Trophoblast cell (in vitro differentiated cells and primary cell): ENCODE measurements around the gene WDR74. TPM values are rescaled to one million over a fixed set of nuclear protein-coding genes. Genes with fewer than 3 reads are reported as not detected.
A peak's percentile ranks its signal among the peaks of the same experiment; 100 is the strongest.

Source experiments
- DNase-seq, 2 donors: peaks; one replicate each; pipeline ENCODE4 v3.0.0-alpha.2; 2016
- H2AFZ ChIP-seq: 2 replicates; pipeline ENCODE4 v1.6.1; 2013; ENCODE audit warnings: low read length, moderate library complexity, mild to moderate bottlenecking; ENCODE audit not compliant: insufficient read depth, poor library complexity
- H2AK5ac ChIP-seq: 2 replicates; pipeline ENCODE4 v1.6.1; 2013; ENCODE audit warnings: mild to moderate bottlenecking, low read length
- H2BK120ac ChIP-seq: 2 replicates; pipeline ENCODE4 v1.6.1; 2013; ENCODE audit warnings: low read length, mild to moderate bottlenecking, moderate library complexity; ENCODE audit not compliant: insufficient read depth, poor library complexity
- H2BK12ac ChIP-seq: 2 replicates; pipeline ENCODE4 v1.6.1; 2013; ENCODE audit warnings: mild to moderate bottlenecking, low read length, moderate library complexity
- H2BK5ac ChIP-seq: 2 replicates; pipeline ENCODE4 v1.6.1; 2013; ENCODE audit warnings: low read length, low read depth, moderate library complexity, mild to moderate bottlenecking; ENCODE audit not compliant: poor library complexity
- H3K14ac ChIP-seq: 2 replicates; pipeline ENCODE4 v1.6.1; 2013; ENCODE audit warnings: mild to moderate bottlenecking, low read length
- H3K18ac ChIP-seq: 2 replicates; pipeline ENCODE4 v1.6.1; 2013; ENCODE audit warnings: mild to moderate bottlenecking, low read length
- H3K23ac ChIP-seq: 2 replicates; pipeline ENCODE4 v1.6.1; 2013; ENCODE audit warnings: low read length
- H3K27ac ChIP-seq: 2 replicates; pipeline ENCODE4 v1.5.1; 2013; ENCODE audit warnings: low read depth, mild to moderate bottlenecking, inconsistent platforms, low read length, moderate library complexity
- H3K27me3 ChIP-seq: 2 replicates; pipeline ENCODE4 v1.6.1; 2013; ENCODE audit warnings: inconsistent platforms, mild to moderate bottlenecking, low read length, moderate library complexity; ENCODE audit not compliant: insufficient read depth
- H3K36me3 ChIP-seq, 2 experiments: 1 replicate in 1 of 2; 2 replicates in 1 of 2; pipeline ENCODE4 v1.6.1; 2013; ENCODE audit warnings: low read length in 2 of 2, mild to moderate bottlenecking in 2 of 2, moderate library complexity in 1 of 2; ENCODE audit not compliant: insufficient read depth in 2 of 2, control insufficient read depth in 1 of 2
- H3K4ac ChIP-seq: 2 replicates; pipeline ENCODE4 v1.6.1; 2013; ENCODE audit warnings: low read depth, mild to moderate bottlenecking, low read length, moderate library complexity
- H3K4me1 ChIP-seq, 2 experiments: 1 replicate in 1 of 2; 2 replicates in 1 of 2; pipeline ENCODE4 v1.6.1; 2013; ENCODE audit warnings: low read length in 2 of 2, mild to moderate bottlenecking in 2 of 2, moderate library complexity in 1 of 2; ENCODE audit not compliant: insufficient read depth in 2 of 2, control insufficient read depth in 1 of 2
- H3K4me2 ChIP-seq: 2 replicates; pipeline ENCODE4 v1.6.1; 2013; ENCODE audit warnings: inconsistent platforms, mild to moderate bottlenecking, low read length, moderate library complexity
- H3K4me3 ChIP-seq: 2 replicates; pipeline ENCODE4 v1.5.1; 2013; ENCODE audit warnings: mild to moderate bottlenecking, low read depth, low read length, inconsistent platforms
- H3K79me1 ChIP-seq: one replicate; pipeline ENCODE4 v1.6.1; 2013; ENCODE audit warnings: low read length
- H3K79me2 ChIP-seq: 2 replicates; pipeline ENCODE4 v1.6.1; 2013; ENCODE audit warnings: low read length, mild to moderate bottlenecking; ENCODE audit not compliant: control insufficient read depth, insufficient read depth, poor library complexity
- H3K9ac ChIP-seq: 2 replicates; pipeline ENCODE4 v1.6.1; 2013; ENCODE audit warnings: mild to moderate bottlenecking, low read length
- H3K9me3 ChIP-seq: 2 replicates; pipeline ENCODE4 v1.6.1; 2013; ENCODE audit warnings: low read depth, mild to moderate bottlenecking, control low read depth, inconsistent platforms, low read length; ENCODE audit not compliant: insufficient read depth
- H4K12ac ChIP-seq: 2 replicates; pipeline ENCODE4 v1.6.1; 2013; ENCODE audit warnings: low read depth, mild to moderate bottlenecking, low read length, moderate library complexity
- H4K8ac ChIP-seq: 2 replicates; pipeline ENCODE4 v1.6.1; 2013; ENCODE audit warnings: low read depth, mild to moderate bottlenecking, low read length, moderate library complexity
- H4K91ac ChIP-seq: one replicate; pipeline ENCODE4 v1.6.1; 2013; ENCODE audit warnings: low read depth, mild to moderate bottlenecking, low read length, moderate library complexity
- WGBS: extraction: QIAGEN DNeasy Blood & Tissue Kit; methylation state at CpG from one replicate; pipeline ENCODE4 v1.1.7; 2013; ENCODE audit warnings: missing lambda C conversion rate; ENCODE audit not compliant: insufficient read length, insufficient coverage; ENCODE audit errors: extremely low coverage; 5-methylcytosine and 5-hydroxymethylcytosine counted together
- polyA plus RNA-seq: library from polyadenylated mRNA; stranded (reverse); fragments of 200-250 nt; gene quantifications from 2 replicates; pipeline ENCODE4 v1.2.3, GENCODE V29; 2013

Gene WDR74
- 36.6 and 38.4 TPM in 2 replicates for polyA plus RNA-seq

DNA sequence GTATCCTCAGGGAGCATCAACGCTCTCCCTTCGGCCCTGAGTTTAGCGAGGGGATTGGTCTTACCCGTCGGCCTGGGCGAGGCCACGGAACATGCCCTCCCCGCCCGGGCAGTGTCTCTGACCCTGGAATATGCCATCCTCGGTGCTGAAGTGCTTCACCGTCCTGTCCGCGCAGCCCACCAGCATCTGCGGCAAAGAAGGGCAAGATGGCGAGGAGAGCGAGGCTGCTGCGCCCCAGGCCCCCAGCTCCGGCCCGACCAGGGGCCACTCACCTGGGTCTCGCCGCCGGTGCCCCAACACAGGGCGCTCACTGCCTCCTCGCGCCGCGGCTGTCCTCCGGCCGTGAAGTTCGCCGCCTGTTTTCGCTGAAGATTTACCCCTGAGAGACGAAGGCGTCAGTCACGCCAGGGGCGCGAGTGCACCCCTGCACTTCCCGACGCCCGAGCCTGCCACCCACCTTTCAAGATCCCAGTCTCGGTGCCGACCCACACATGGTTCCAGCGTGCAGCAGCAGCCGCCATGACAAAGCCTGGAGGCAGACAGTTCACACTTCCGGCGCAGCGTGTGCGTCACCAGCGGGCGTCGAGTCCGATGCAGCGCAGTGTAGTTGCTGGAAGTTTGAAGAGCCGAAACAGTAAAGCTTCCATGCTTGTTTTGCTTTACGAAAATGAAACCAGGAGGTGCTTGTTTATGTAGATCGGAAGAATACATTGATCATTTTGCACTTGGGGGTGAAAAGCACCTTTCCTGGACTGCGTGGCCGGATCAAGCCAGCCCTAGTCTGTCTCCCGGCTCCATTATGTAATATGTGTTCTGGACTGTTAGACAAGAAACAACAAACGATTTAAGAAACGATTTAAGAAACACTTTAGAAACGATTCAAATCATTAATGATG is at the start of gene WDR74:
Gene WDR74 (minus strand): TSS at position 541 of the 896 bp plus-strand sequence. CDS start 20 bp downstream, at position 521.
- Histone ChIP-seq H2BK120ac (peak within 1 kb of the TSS; percentile 85), H3K9me3 (no peaks in the 10 kb centered on the region), H4K91ac (peak within 1 kb of the TSS; percentile 93), H3K79me2 (peaks cover 11% of the 10 kb centered on the region), H2AFZ (peak within 1 kb of the TSS; percentile 27), H2BK12ac (no peak within 1 kb of the TSS), H2BK5ac (peak within 1 kb of the TSS; percentile 80), H3K4me3 (peak within 1 kb of the TSS; percentile 92), H3K9ac (peak within 1 kb of the TSS; percentile 68), H3K4me1 (peaks cover 0 to 3% of the 10 kb centered on the region in 2 experiments), H3K14ac (peak within 1 kb of the TSS; percentile 77), H3K4ac (peak within 1 kb of the TSS; percentile 91), H3K27ac (peak within 1 kb of the TSS; percentile 95), H4K8ac (peak within 1 kb of the TSS; percentile 93), H3K36me3 (peaks cover 13 to 21% of the 10 kb centered on the region in 2 experiments), H3K27me3 (no peaks in the 10 kb centered on the region), H3K23ac (no peak within 1 kb of the TSS), H3K18ac (peak within 1 kb of the TSS; percentile 80), H2AK5ac (peak within 1 kb of the TSS; percentile 80), H3K4me2 (peak within 1 kb of the TSS; percentile 76), H4K12ac (peak within 1 kb of the TSS; percentile 78), H3K79me1 (peaks cover 24% of the 10 kb centered on the region)
- peak; percentile 96 for DNase-seq
- WGBS: no CpG with 5 or more reads among the region's 62 CpGs

DNA sequence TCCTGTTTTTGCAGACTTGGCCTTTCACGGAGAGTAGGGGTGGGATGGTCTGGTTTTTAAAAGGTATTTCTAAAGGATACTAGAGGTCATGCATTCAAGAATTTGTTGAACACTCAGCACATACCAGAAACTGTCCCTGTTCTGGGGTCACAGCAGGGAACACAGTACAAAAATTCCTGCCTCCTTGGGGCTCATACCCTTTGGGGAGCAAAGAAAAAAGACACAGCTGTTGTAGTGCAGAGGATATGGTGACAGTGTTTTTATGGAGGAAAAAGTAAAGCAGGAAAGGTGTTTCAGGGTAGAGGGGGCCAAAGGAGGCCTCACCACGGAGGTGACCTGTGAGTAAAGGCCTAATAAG is 49.7 kb upstream of the WDR74 start:
- H3K9me3 ChIP-seq: no peaks in the 10 kb centered on the region
- no peak overlapping the region for H3K4me3 ChIP-seq
- H3K14ac ChIP-seq: no peak overlapping the region
- peaks cover 26 to 34% of the 10 kb centered on the region in 2 experiments for H3K4me1 ChIP-seq
- no peak overlapping the region for H4K12ac ChIP-seq
- H3K27me3 ChIP-seq: no peaks in the 10 kb centered on the region
- H3K36me3 ChIP-seq: peaks cover 48 to 52% of the 10 kb centered on the region in 2 experiments
- H3K27ac ChIP-seq: peak overlapping the region; percentile 70
- H3K9ac ChIP-seq: no peak overlapping the region
- no peak overlapping the region for H3K4ac ChIP-seq
- H3K79me2 ChIP-seq: no peaks in the 10 kb centered on the region
- WGBS: no CpG with 5 or more reads among the region's 2 CpGs
- H3K4me2 ChIP-seq: peak overlapping the region; percentile 26
- peaks cover 7% of the 10 kb centered on the region for H3K79me1 ChIP-seq
- H2AFZ ChIP-seq: no peak overlapping the region
- H2BK5ac ChIP-seq: peak overlapping the region; percentile 32
- no peak overlapping the region for H4K91ac ChIP-seq
- H2AK5ac ChIP-seq: no peak overlapping the region
- H3K23ac ChIP-seq: no peak overlapping the region
- DNase-seq: no peak
- H4K8ac ChIP-seq: no peak overlapping the region
- no peak overlapping the region for H2BK12ac ChIP-seq
- H2BK120ac ChIP-seq: no peak overlapping the region
- no peak overlapping the region for H3K18ac ChIP-seq

DNA sequence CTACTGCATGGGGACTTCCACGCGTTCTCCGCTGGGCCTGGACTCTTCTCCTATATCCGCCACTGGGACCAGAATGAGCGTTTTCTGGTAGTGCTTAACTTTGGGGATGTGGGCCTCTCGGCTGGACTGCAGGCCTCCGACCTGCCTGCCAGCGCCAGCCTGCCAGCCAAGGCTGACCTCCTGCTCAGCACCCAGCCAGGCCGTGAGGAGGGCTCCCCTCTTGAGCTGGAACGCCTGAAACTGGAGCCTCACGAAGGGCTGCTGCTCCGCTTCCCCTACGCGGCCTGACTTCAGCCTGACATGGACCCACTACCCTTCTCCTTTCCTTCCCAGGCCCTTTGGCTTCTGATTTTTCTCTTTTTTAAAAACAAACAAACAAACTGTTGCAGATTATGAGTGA is 49.0 kb upstream of the WDR74 start:
- no peak overlapping the region for H3K4ac ChIP-seq
- H3K27me3 ChIP-seq: no peaks in the 10 kb centered on the region
- no peak for DNase-seq
- WGBS: no CpG with 5 or more reads among the region's 14 CpGs
- H3K23ac ChIP-seq: no peak overlapping the region
- H2BK12ac ChIP-seq: no peak overlapping the region
- H3K36me3 ChIP-seq: peaks cover 53 to 59% of the 10 kb centered on the region in 2 experiments
- H3K27ac ChIP-seq: peak overlapping the region; percentile 70
- no peak overlapping the region for H2AK5ac ChIP-seq
- H4K91ac ChIP-seq: no peak overlapping the region
- H2BK5ac ChIP-seq: peak overlapping the region; percentile 28
- H3K4me3 ChIP-seq: no peak overlapping the region
- H3K4me1 ChIP-seq: peaks cover 28 to 38% of the 10 kb centered on the region in 2 experiments
- H3K14ac ChIP-seq: no peak overlapping the region
- no peak overlapping the region for H3K18ac ChIP-seq
- H3K9me3 ChIP-seq: no peaks in the 10 kb centered on the region
- no peak overlapping the region for H4K8ac ChIP-seq
- H3K79me2 ChIP-seq: peaks cover 1% of the 10 kb centered on the region
- H2AFZ ChIP-seq: no peak overlapping the region
- H3K4me2 ChIP-seq: peak overlapping the region; percentile 15
- H3K79me1 ChIP-seq: peaks cover 9% of the 10 kb centered on the region
- no peak overlapping the region for H2BK120ac ChIP-seq
- no peak overlapping the region for H4K12ac ChIP-seq
- H3K9ac ChIP-seq: no peak overlapping the region

DNA sequence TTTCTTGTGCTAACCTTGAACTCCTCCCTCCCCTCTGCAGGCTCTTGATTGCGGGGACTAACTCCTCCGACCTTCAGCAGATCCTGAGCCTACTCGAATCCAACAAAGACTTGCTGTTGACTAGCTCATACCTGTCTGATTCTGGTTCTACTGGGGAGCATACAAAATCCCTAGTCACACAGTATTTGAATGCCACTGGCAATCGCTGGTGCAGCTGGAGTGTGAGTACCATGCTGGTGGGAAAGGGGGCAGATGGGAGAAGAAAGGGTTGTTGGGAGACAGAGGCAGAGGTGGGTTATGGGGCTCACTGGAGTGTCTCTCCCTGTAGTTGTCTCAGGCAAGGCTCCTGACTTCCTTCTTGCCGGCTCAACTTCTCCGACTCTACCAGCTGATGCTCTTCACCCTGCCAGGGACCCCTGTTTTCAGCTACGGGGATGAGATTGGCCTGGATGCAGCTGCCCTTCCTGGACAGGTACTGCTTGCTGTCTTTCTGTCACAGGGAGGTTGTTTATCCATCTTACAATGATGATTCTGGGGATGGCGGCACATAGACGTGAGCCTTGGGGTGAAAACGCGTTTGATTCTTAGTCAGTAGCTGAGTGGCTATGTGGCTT is 45.9 kb upstream of the WDR74 start:
- no peak overlapping the region for H2BK120ac ChIP-seq
- no CpG with 5 or more reads among the region's 11 CpGs for WGBS

More for the DNA sequence above, 45.9 kb upstream of the WDR74 start:
- no peak overlapping the region for H4K8ac ChIP-seq
- peaks cover 26% of the 10 kb centered on the region for H3K79me1 ChIP-seq
- no peak overlapping the region for H3K27ac ChIP-seq
- H3K27me3 ChIP-seq: no peaks in the 10 kb centered on the region
- peak overlapping the region; percentile 0 for H3K4ac ChIP-seq
- no peak overlapping the region for H2BK12ac ChIP-seq
- H3K9ac ChIP-seq: no peak overlapping the region
- no peak overlapping the region for H3K4me3 ChIP-seq
- H4K12ac ChIP-seq: no peak overlapping the region
- H3K4me1 ChIP-seq: peaks cover 31 to 42% of the 10 kb centered on the region in 2 experiments
- H3K23ac ChIP-seq: no peak overlapping the region
- no peak overlapping the region for H3K14ac ChIP-seq
- H3K18ac ChIP-seq: no peak overlapping the region
- H3K36me3 ChIP-seq: peaks cover 56 to 71% of the 10 kb centered on the region in 2 experiments
- H2BK5ac ChIP-seq: no peak overlapping the region
- peaks cover 3% of the 10 kb centered on the region for H3K9me3 ChIP-seq
- no peak for DNase-seq
- no peak overlapping the region for H4K91ac ChIP-seq
- H2AK5ac ChIP-seq: no peak overlapping the region
- no peak overlapping the region for H2AFZ ChIP-seq
- peaks cover 21% of the 10 kb centered on the region for H3K79me2 ChIP-seq
- peak overlapping the region; percentile 4 for H3K4me2 ChIP-seq
